Progenitor cell of endocrine pancreas (in vitro differentiated cells): ENCODE data around the gene RASGRP4. TPM values are rescaled to one million over a fixed set of nuclear protein-coding genes. Genes with fewer than 3 reads are reported as not detected.

Experiments used
- DNase-seq: peaks from one replicate; pipeline ENCODE4 v3.0.0; 2021; ENCODE audit warnings: low spot score; ENCODE audit not compliant: unreplicated experiment
- H3K27ac Mint-ChIP-seq: 2 replicates; pipeline ENCODE4 v1.8.0; 2021; ENCODE audit warnings: mild to moderate bottlenecking, moderate library complexity, mixed read lengths
- H3K27me3 Mint-ChIP-seq: 2 replicates; pipeline ENCODE4 v1.8.0; 2021; ENCODE audit warnings: mixed read lengths
- H3K36me3 Mint-ChIP-seq: 2 replicates; pipeline ENCODE4 v1.8.0; 2022; ENCODE audit warnings: mixed read lengths; ENCODE audit not compliant: insufficient read depth
- H3K4me1 Mint-ChIP-seq: 2 replicates; pipeline ENCODE4 v1.8.0; 2021; ENCODE audit warnings: low read depth, mixed read lengths
- H3K4me3 Mint-ChIP-seq: 2 replicates; pipeline ENCODE4 v1.8.0; 2021; ENCODE audit warnings: low read depth, mild to moderate bottlenecking, moderate library complexity, mixed read lengths
- H3K9me3 Mint-ChIP-seq: 2 replicates; pipeline ENCODE4 v1.8.0; 2021; ENCODE audit warnings: low read depth, mixed read lengths
- total RNA-seq: library from RNA; stranded (reverse); gene quantifications from 2 replicates; pipeline ENCODE4 v1.2.1, GENCODE V29; 2021
- TF ChIP-seq, protein P1 (sequence below): fragments of 200-600 bp; sonication (generic); IDR thresholded peaks from one replicate; pipeline ENCODE4 v1.5.0; 2021; ENCODE audit warnings: antibody characterized with exemption, mild to moderate bottlenecking; ENCODE audit not compliant: unreplicated experiment

The RASGRP4 gene
- total RNA-seq, 1 donor from 2014 or later = not detected

DNA sequence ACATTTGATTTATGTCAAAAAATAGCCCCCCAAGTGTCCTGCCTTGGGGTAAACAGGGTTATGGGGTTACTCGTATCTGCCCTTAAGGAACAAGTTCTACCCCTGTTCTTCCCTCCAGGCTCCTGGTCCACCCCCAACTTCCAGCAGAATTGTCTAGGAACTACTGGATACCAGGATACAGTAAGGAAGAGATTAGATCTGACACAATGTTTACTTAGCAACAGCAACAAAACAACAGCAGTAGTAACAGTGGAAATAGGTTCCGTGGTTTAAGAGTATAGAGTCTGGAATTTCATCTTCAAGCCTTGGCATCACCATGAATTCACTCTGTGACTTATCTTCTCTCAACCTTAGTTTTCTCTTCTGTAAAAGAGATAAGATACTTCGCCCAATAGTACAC is 24.9 kb downstream of the RASGRP4 start:
- Mint-ChIP-seq H3K4me3 (no peak overlapping the region), H3K4me1 (no peaks in the 10 kb centered on the region), H3K27ac (no peak overlapping the region), H3K36me3 (peaks cover 6% of the 10 kb centered on the region), H3K27me3 (peaks cover 31% of the 10 kb centered on the region), H3K9me3 (no peaks in the 10 kb centered on the region)
- no peak for DNase-seq
- TF ChIP-seq, protein P1, sequence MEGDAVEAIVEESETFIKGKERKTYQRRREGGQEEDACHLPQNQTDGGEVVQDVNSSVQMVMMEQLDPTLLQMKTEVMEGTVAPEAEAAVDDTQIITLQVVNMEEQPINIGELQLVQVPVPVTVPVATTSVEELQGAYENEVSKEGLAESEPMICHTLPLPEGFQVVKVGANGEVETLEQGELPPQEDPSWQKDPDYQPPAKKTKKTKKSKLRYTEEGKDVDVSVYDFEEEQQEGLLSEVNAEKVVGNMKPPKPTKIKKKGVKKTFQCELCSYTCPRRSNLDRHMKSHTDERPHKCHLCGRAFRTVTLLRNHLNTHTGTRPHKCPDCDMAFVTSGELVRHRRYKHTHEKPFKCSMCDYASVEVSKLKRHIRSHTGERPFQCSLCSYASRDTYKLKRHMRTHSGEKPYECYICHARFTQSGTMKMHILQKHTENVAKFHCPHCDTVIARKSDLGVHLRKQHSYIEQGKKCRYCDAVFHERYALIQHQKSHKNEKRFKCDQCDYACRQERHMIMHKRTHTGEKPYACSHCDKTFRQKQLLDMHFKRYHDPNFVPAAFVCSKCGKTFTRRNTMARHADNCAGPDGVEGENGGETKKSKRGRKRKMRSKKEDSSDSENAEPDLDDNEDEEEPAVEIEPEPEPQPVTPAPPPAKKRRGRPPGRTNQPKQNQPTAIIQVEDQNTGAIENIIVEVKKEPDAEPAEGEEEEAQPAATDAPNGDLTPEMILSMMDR = no peak

DNA sequence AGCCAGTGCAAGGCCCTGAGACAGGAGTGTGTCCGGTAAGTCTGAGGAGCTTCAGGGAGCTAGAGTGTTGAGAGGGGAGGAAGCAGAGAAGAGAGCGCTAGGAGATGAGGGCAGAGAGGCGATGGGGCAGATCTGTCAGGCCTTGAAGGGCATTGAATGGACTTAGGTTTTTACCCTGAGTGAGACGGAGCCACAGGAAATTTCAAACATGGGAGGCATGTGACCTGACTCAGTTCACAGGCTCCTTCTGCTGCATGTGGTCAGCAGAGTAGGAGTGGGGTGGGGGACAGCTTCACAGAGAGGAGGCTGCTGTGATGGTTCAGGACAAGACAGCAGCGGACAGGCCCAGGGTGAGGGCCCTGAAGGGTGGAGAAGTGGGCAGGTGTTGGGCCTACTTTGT is 25.7 kb downstream of the RASGRP4 start:
- Mint-ChIP-seq H3K27me3 (peaks cover 31% of the 10 kb centered on the region), H3K27ac (no peak overlapping the region), H3K36me3 (peaks cover 6% of the 10 kb centered on the region), H3K4me3 (no peak overlapping the region), H3K4me1 (no peaks in the 10 kb centered on the region), H3K9me3 (no peaks in the 10 kb centered on the region)
- TF ChIP-seq, protein P1 = no peak
- DNase-seq = no peak

DNA sequence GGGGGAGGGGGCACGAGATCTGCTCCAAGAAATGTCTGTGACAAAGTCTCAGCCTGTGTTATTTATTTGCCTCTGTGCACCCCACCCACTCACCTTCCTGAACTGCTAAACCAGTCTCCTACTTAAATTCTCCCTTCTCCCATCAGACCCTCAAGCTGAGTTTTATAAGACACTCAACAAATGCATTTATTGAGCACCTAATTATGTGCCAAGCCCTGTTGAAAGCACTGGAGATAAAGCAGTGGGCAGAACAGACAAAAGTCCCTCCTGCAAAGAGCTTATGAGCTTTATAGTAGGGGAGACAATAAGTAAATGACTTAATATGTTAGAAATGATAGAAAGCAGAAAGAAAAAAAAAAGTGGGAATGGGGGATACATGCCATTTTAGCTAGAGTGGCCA is 26.5 kb downstream of the RASGRP4 start:
- no peaks in the 10 kb centered on the region for H3K4me1 Mint-ChIP-seq
- peaks cover 11% of the 10 kb centered on the region for H3K36me3 Mint-ChIP-seq
- no peak overlapping the region for H3K4me3 Mint-ChIP-seq
- H3K27me3 Mint-ChIP-seq = peaks cover 31% of the 10 kb centered on the region
- TF ChIP-seq, protein P1 = no peak
- no peak overlapping the region for H3K27ac Mint-ChIP-seq
- no peak for DNase-seq
- H3K9me3 Mint-ChIP-seq = no peaks in the 10 kb centered on the region

DNA sequence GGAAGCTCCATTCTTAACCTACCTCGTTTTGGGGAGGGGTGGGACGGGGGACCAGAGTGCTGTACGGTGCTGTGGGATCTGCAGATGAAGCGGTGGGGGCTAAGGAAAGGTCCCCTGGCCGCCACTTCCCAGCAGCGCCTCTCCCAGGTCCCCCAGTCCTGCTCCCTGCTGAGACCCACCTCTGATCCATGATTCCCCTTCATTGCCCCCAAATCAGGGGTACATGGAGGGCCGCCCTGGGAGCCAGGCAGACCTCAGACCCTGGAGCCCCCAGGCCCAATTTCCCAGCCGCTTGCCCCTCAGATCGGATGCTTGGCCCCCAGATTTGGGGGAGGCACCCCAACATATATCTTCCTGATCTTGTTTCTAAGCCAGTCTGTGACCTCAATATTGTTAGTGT is 26.9 kb downstream of the RASGRP4 start:
- Mint-ChIP-seq H3K27ac (no peak overlapping the region), H3K4me3 (no peak overlapping the region), H3K36me3 (peaks cover 13% of the 10 kb centered on the region), H3K4me1 (no peaks in the 10 kb centered on the region), H3K27me3 (peaks cover 31% of the 10 kb centered on the region), H3K9me3 (peaks cover under 1% of the 10 kb centered on the region)
- TF ChIP-seq, protein P1 = no peak
- DNase-seq = no peak

DNA sequence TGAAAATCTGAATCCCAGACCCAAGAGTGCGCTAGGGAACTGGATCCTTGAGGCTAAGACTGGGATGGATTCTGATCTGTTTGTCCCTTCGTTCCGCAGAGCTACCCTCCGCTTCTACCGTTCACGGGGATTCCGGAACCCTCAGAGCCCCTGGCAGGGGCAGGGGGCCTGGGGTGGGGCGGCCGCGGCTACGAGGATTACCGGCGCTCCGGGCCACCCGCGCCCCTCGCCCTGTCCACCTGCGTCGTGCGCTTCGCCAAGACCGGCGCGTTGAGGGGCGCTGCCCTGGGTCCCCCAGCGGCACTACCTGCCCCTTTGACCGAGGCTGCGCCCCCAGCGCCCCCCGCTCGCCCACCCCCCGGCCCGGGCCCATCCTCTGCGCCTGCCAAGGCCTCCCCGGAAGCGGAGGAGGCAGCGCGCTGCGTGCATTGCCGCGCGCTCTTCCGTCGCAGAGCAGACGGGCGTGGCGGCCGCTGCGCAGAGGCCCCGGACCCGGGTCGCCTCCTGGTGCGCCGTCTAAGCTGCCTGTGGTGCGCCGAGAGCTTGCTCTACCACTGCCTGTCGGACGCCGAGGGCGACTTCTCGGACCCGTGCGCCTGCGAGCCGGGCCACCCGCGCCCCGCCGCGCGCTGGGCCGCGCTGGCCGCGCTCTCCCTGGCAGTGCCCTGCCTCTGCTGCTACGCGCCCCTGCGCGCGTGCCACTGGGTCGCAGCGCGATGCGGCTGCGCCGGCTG is 30.5 kb downstream of the RASGRP4 start:
- H3K4me3 Mint-ChIP-seq = no peak overlapping the region
- H3K9me3 Mint-ChIP-seq = peaks cover 3% of the 10 kb centered on the region
- H3K27me3 Mint-ChIP-seq = peaks cover 34% of the 10 kb centered on the region
- peaks cover 28% of the 10 kb centered on the region for H3K36me3 Mint-ChIP-seq
- peaks cover 2% of the 10 kb centered on the region for H3K4me1 Mint-ChIP-seq
- DNase-seq = no peak
- H3K27ac Mint-ChIP-seq = no peak overlapping the region
- TF ChIP-seq, protein P1 = no peak
